HG03097 (cell line): Measurements from ENCODE around the gene PAQR9.

Experiments used
- ATAC-seq: cut with Tn5 transposase; IDR thresholded peaks from one replicate; pipeline ENCODE4 v1.9.1; 2021; ENCODE audit not compliant: unreplicated experiment, low FRiP score

The PAQR9 gene

GRCh38 chr3:142952272-142953193, 10.9 kb downstream of the PAQR9 start:
- no peak for ATAC-seq

GRCh38 chr3:142951794-142952193, 11.7 kb downstream of the PAQR9 start:
- ATAC-seq: no peak

GRCh38 chr3:142950972-142951371, 12.5 kb downstream of the PAQR9 start:
- no peak for ATAC-seq

GRCh38 chr3:142947799-142948575, 15.5 kb downstream of the PAQR9 start:
- ATAC-seq: no peak

- ATAC-seq: no peak
Observed at GRCh38 chr3:142947352-142947751, 16.1 kb downstream of the PAQR9 start.

GRCh38 chr3:142946861-142947260, 16.6 kb downstream of the PAQR9 start:
- no peak for ATAC-seq

- ATAC-seq: no peak
Observed at GRCh38 chr3:142945023-142945422, 18.5 kb downstream of the PAQR9 start.

GRCh38 chr3:142944342-142944741, 19.1 kb downstream of the PAQR9 start:
- no peak for ATAC-seq

GRCh38 chr3:142943870-142944269, 19.6 kb downstream of the PAQR9 start:
- no peak for ATAC-seq

GRCh38 chr3:142943349-142943748, 20.1 kb downstream of the PAQR9 start:
- no peak for ATAC-seq

- ATAC-seq: no peak
Observed at GRCh38 chr3:142941373-142942123, 21.9 kb downstream of the PAQR9 start.

GRCh38 chr3:142940472-142940871, 23.0 kb downstream of the PAQR9 start:
- ATAC-seq: peak; percentile 59

- ATAC-seq: no peak
Observed at GRCh38 chr3:142940000-142940399, 23.5 kb downstream of the PAQR9 start.

GRCh38 chr3:142935963-142936362, 27.5 kb downstream of the PAQR9 start:
- ATAC-seq: no peak

GRCh38 chr3:142934887-142935269, 28.6 kb downstream of the PAQR9 start:
- no peak for ATAC-seq

GRCh38 chr3:142934128-142934886, 29.2 kb downstream of the PAQR9 start:
- no peak for ATAC-seq

GRCh38 chr3:142931222-142931621, 32.3 kb downstream of the PAQR9 start:
- no peak for ATAC-seq

- ATAC-seq: no peak
Observed at GRCh38 chr3:142930463-142930862, 33.0 kb downstream of the PAQR9 start.

- no peak for ATAC-seq
Observed at GRCh38 chr3:142929890-142930289, 33.6 kb downstream of the PAQR9 start.

GRCh38 chr3:142929109-142929508, 34.4 kb downstream of the PAQR9 start:
- no peak for ATAC-seq
